Measurements from ENCODE around the gene RTN4RL1.

The RTN4RL1 gene

DNA sequence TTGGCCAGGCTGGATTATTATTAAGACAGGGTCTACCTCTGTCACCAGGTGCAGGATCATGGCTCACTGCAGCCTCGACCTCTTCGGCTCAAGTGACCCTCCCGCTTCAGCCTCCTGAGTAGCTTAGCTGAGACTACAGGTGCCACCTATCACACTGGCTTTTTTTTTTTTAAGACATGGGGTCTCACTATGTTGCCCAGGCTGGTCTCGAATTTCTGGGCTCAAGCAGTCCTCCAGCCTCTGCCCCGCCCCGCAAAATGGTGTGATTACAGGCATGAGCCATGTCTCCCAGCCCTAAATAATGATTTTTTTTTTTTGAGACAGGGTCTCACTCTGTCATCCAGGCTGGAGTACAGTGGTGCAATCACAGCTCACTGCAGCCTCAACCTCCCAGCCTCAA, 22.5 kb upstream of the RTN4RL1 start:
- TF ChIP-seq CTCF (IDR thresholded peaks at IDR 0.05) = no peak

GRCh38 chr17:2044263-2044894, 19.2 kb upstream of the RTN4RL1 start:
- TF ChIP-seq CTCF (IDR thresholded peaks at IDR 0.05) = no peak

- no peak for TF ChIP-seq CTCF (IDR thresholded peaks at IDR 0.05)
Observed at GRCh38 chr17:2043785-2044184, 18.7 kb upstream of the RTN4RL1 start.

- TF ChIP-seq CTCF (IDR thresholded peaks at IDR 0.05) = no peak
Observed at GRCh38 chr17:2042933-2043332, 17.8 kb upstream of the RTN4RL1 start.

GRCh38 chr17:2042390-2042847, 17.3 kb upstream of the RTN4RL1 start:
- TF ChIP-seq CTCF (IDR thresholded peaks at IDR 0.05) = no peak

- TF ChIP-seq CTCF (IDR thresholded peaks at IDR 0.05) = peak; percentile 37
Observed at GRCh38 chr17:2041561-2042389, 16.6 kb upstream of the RTN4RL1 start, which contains the start of gene OVCA2. OVCA2 (plus strand) TSS chr17:2042022; CDS start chr17:2042048, 26 bp downstream.

- no peak for TF ChIP-seq CTCF (IDR thresholded peaks at IDR 0.05)
Observed at GRCh38 chr17:2040942-2041560, 15.9 kb upstream of the RTN4RL1 start.
